Esophagus squamous epithelium (tissue), 5 donors: ENCODE results near the gene MLLT10. TPM values are rescaled to one million over a fixed set of nuclear protein-coding genes. Genes with fewer than 3 reads are reported as not detected.

Experiments
- DNase-seq: peaks from one replicate; lab custom pipeline; 2025; lab: John Stamatoyannopoulos, UW
- H3K27ac ChIP-seq, 4 donors: fragments of 200-600 bp; sonication (generic); one replicate each; pipeline ENCODE4 v1.5.1; 2016 to 2019; ENCODE audit warnings: mild to moderate bottlenecking in 1 of 4
- H3K27me3 ChIP-seq, 4 donors: fragments of 200-600 bp; sonication (generic); 1 replicate in 3 of 4; 2 replicates in 1 of 4; pipeline versions ENCODE4 v1.5.1 to v1.6.0; 2017 to 2021; ENCODE audit warnings: antibody characterized with exemption in 1 of 4
- H3K36me3 ChIP-seq, 3 donors: fragments of 200-600 bp; sonication (generic); one replicate each; pipeline ENCODE4 v1.5.1; 2016 to 2019
- H3K4me1 ChIP-seq, 3 donors: fragments of 200-600 bp; sonication (generic); one replicate each; pipeline ENCODE4 v1.5.1; 2017 to 2019
- H3K4me3 ChIP-seq, 4 donors: fragments of 200-600 bp; sonication (generic); 1 replicate in 3 of 4; 2 replicates in 1 of 4; pipeline ENCODE4 v1.5.1; 2016 to 2019; ENCODE audit warnings: mild to moderate bottlenecking in 2 of 4, moderate library complexity in 1 of 4
- H3K9me3 ChIP-seq, 3 donors: fragments of 200-600 bp; sonication (generic); one replicate each; pipeline ENCODE4 v1.5.1; 2016 to 2019
- POLR2A ChIP-seq, 4 donors: fragments of 450-650 bp; IDR thresholded peaks; one replicate each; pipeline ENCODE4 v1.6.1; 2017; ENCODE audit warnings: antibody characterized with exemption in 4 of 4, mild to moderate bottlenecking in 4 of 4, moderate library complexity in 3 of 4
- WGBS, 2 donors: methylation state at CpG; one replicate each; pipeline ENCODE4 v1.1.5; 2018; 5-methylcytosine and 5-hydroxymethylcytosine counted together
- intact Hi-C: fragments of 100-400 bp; cut with DNase I; formaldehyde crosslinking; loops from one replicate; pipeline ENCODE4 v1.15.0; 2022
- total RNA-seq, 4 donors: library from RNA; depleted of rRNA; stranded (reverse); fragments of >200 nt; gene quantifications; one replicate each; pipeline ENCODE4 v1.1.0, GENCODE V29; 2016
- TF ChIP-seq, protein P1 (sequence below), 6 experiments: fragments of 450-650 bp in 4 of 6; fragments of 200-600 bp in 2 of 6; sonication (generic) in 2 of 6; IDR thresholded peaks; one replicate each; pipeline ENCODE4 v1.5.1; 2016 to 2019; ENCODE audit warnings: antibody characterized with exemption in 6 of 6, mild to moderate bottlenecking in 4 of 6, moderate library complexity in 4 of 6
- donor health status: DM: yes; HTN: yes; CAD: no.

The MLLT10 gene
- total RNA-seq, 4 donors from 2014 or later = 22.7 to 49.6 (median 32.4) TPM

- H3K27ac ChIP-seq = no peak overlapping the region
- 72 to 77% methylated on average over 4 of the region's 4 CpGs for WGBS, 2 donors
- intact Hi-C loops = no loop called here
Observed at GRCh38 chr10:21634599-21635365, 100.8 kb downstream of the MLLT10 start.

GRCh38 chr10:21637795-21638194, 103.8 kb downstream of the MLLT10 start:
- no peaks in the 10 kb centered on the region for H3K9me3 ChIP-seq
- peaks cover 0 to 66% (median 0%) of the 10 kb centered on the region in 3 donors for H3K36me3 ChIP-seq
- intact Hi-C loops = no loop called here
- TF ChIP-seq POLR2A (IDR thresholded peaks at IDR 0.05) = no peak
- TF ChIP-seq, protein P1, sequence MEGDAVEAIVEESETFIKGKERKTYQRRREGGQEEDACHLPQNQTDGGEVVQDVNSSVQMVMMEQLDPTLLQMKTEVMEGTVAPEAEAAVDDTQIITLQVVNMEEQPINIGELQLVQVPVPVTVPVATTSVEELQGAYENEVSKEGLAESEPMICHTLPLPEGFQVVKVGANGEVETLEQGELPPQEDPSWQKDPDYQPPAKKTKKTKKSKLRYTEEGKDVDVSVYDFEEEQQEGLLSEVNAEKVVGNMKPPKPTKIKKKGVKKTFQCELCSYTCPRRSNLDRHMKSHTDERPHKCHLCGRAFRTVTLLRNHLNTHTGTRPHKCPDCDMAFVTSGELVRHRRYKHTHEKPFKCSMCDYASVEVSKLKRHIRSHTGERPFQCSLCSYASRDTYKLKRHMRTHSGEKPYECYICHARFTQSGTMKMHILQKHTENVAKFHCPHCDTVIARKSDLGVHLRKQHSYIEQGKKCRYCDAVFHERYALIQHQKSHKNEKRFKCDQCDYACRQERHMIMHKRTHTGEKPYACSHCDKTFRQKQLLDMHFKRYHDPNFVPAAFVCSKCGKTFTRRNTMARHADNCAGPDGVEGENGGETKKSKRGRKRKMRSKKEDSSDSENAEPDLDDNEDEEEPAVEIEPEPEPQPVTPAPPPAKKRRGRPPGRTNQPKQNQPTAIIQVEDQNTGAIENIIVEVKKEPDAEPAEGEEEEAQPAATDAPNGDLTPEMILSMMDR (IDR thresholded peaks at IDR 0.05) = no peak
- H3K4me3 ChIP-seq = no peak overlapping the region
- no peak for DNase-seq
- 91 to 97% methylated on average over 3 of the region's 3 CpGs for WGBS, 2 donors
- peaks cover 0 to 9% (median 0%) of the 10 kb centered on the region in 3 donors for H3K4me1 ChIP-seq
- no peaks in the 10 kb centered on the region for H3K27me3 ChIP-seq
- H3K27ac ChIP-seq = no peak overlapping the region

More at GRCh38 chr10:21634599-21635365, 100.8 kb downstream of the MLLT10 start:
- H3K9me3 ChIP-seq = no peaks in the 10 kb centered on the region
- no peaks in the 10 kb centered on the region for H3K27me3 ChIP-seq
- H3K36me3 ChIP-seq = peaks cover 0 to 61% (median 0%) of the 10 kb centered on the region in 3 donors
- peaks cover 0 to 9% (median 0%) of the 10 kb centered on the region in 3 donors for H3K4me1 ChIP-seq
- DNase-seq = no peak
- no peak overlapping the region for H3K4me3 ChIP-seq
- TF ChIP-seq POLR2A (IDR thresholded peaks at IDR 0.05) = no peak
- TF ChIP-seq, protein P1 (IDR thresholded peaks at IDR 0.05) = no peak

DNA sequence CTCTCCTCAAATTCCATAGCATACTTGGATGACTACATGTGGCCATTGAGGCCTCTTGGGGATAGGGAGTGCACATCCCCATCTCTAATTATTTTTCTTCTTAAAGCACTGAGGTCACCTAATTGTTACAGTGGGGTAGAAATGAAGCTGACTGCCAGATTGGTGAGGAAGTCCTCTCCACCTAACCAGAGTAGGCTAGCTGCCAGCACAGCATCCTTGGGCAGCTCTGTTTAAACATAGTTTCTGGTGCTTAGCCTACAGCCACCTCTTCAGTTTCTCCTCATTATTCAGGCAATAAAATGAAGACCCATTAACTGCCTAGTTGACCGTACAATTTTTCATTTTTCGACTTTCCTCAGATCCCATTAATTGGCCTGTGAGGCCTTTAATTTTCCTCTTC, 104.6 kb downstream of the MLLT10 start:
- no peak for DNase-seq
- TF ChIP-seq, protein P1 (IDR thresholded peaks at IDR 0.05) = no peak
- TF ChIP-seq POLR2A (IDR thresholded peaks at IDR 0.05) = no peak
- no peaks in the 10 kb centered on the region for H3K27me3 ChIP-seq
- H3K4me3 ChIP-seq = no peak overlapping the region
- whole genome bisulfite sequencing, 2 donors = 69 to 88% methylated on average over 2 of the region's 2 CpGs
- peaks cover 0 to 61% (median 0%) of the 10 kb centered on the region in 3 donors for H3K36me3 ChIP-seq
- H3K4me1 ChIP-seq = peaks cover 0 to 9% (median 0%) of the 10 kb centered on the region in 3 donors
- H3K27ac ChIP-seq = no peak overlapping the region
- intact Hi-C loops = no loop called here
- no peaks in the 10 kb centered on the region for H3K9me3 ChIP-seq

DNA sequence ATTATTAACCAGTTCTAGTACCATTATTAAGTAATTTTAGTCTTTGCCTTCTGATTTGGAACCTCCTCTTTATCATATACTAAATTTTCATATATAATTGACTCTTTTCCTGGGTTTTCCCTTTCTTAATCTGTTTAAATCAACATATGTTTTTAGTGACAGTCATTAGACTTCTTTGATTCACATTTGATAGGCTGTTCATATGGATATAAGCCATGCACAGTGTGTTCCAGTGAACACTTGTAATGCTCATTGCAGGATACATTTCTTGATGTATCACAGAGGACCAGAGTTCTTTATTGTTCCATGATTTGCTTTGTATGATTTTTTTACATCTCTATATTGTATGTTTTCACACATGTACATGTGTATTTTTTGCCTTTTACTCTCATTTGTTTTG, 114.0 kb downstream of the MLLT10 start:
- no peak for TF ChIP-seq POLR2A (IDR thresholded peaks at IDR 0.05)
- TF ChIP-seq, protein P1 (IDR thresholded peaks at IDR 0.05) = no peak
- H3K27me3 ChIP-seq = no peaks in the 10 kb centered on the region
- H3K4me1 ChIP-seq = no peaks in the 10 kb centered on the region
- no peak overlapping the region for H3K27ac ChIP-seq
- H3K4me3 ChIP-seq = no peak overlapping the region
- H3K9me3 ChIP-seq = no peaks in the 10 kb centered on the region
- H3K36me3 ChIP-seq = peaks cover 0 to 40% (median 0%) of the 10 kb centered on the region in 3 donors
- no peak for DNase-seq
- intact Hi-C loops = no loop called here

GRCh38 chr10:21649454-21649872, 115.4 kb downstream of the MLLT10 start:
- TF ChIP-seq POLR2A (IDR thresholded peaks at IDR 0.05) = no peak
- TF ChIP-seq, protein P1 (IDR thresholded peaks at IDR 0.05) = no peak
- no peaks in the 10 kb centered on the region for H3K9me3 ChIP-seq
- 90 to 91% methylated on average over 5 of the region's 5 CpGs for WGBS, 2 donors

More at GRCh38 chr10:21649454-21649872, 115.4 kb downstream of the MLLT10 start:
- Histone ChIP-seq H3K4me1 (no peaks in the 10 kb centered on the region), H3K36me3 (peaks cover 0 to 47% (median 0%) of the 10 kb centered on the region in 3 donors), H3K4me3 (no peak overlapping the region), H3K27ac (no peak overlapping the region), H3K27me3 (no peaks in the 10 kb centered on the region)
- intact Hi-C loops = no loop called here
- DNase-seq = no peak
